HG03060 (cell line): ENCODE data around the gene GCAT.
"Not testable (repeated sequence)": the region's sequence is repeated elsewhere in the genome, so short reads cannot be mapped to it uniquely, and the experiment has no call there.

Experiments used
- ATAC-seq: cut with Tn5 transposase; IDR thresholded peaks from one replicate; pipeline ENCODE4 v1.9.1; 2021; ENCODE audit warnings: low read depth, moderate number of reproducible peaks; ENCODE audit not compliant: unreplicated experiment

The GCAT gene

GRCh38 chr22:37781434-37782059 lies 26.2 kb upstream of the GCAT start:
- ATAC-seq = no peak

- no peak for ATAC-seq
These were observed 25.2 kb upstream of the GCAT start for GRCh38 chr22:37782340-37783168.

DNA sequence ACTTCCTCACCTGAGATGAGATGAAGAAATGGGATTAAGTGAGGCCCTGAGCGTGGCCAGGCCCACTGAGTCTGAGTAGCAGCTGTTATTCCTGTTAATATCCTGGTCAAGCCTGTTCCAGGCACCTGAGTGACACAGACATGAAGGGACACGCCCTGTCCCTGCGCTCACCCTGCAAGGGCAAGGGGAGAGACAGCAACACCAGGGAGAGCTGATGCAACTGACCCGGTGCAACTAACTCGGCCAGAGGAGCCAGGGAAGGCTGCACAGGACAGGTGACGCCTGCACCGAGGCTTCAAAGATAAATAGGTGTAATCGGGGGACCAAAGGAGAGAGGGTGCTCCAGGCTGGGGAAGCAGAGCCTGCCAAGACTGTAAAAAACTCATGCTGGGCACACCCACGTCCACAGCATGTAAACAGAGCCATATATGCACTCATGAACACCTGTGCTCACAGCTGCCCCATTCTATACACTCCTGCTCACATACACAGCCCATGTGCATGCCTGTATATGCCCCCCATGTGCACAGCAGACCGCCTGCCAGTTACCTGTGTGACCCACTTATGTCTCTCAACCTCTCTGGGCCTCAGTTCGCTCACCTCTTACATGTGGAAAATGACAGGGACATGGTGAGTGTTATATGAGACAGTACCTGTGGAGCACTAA lies 22.8 kb upstream of the GCAT start:
- no peak for ATAC-seq

GRCh38 chr22:37790234-37790633 lies 17.5 kb upstream of the GCAT start:
- no peak for ATAC-seq

DNA sequence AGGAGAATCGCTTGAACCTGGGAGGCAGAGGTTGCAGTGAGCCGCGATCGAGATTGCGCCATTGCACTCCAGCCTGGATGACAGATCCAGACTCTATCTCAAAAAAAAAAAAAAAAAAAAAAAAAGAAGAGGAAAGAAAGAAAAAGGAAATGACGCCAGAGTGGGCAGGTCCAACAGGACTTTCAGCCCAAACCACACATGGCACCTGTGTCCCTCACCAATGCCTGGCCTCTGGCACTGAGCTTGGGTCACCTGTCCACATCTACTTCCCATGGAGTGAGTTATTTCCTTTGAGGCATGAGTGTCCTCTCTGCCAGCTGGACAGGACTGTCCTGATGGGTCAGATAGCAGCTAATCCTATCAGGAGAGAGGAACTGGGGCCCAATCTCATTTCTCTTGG lies 15.2 kb upstream of the GCAT start:
- ATAC-seq = no peak

DNA sequence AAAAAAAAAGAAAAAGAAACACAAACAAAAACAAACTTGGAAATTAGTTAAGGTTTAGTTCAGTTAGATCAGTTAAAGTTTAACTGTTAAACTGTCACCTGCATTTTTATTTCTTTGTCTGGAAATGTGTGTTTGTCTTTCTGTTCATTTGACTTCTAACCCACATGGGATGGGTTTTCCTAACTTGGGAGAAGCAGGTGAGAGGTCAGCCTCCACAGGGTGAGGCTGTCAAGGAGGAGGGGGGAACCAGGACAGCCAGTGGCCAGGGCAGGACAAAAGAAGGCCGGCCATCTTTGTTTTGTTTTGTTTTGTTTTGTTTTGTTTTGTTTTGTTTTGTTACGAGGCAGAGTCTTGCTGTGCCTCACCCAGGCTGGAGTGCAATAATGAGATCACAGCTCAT lies 13.4 kb upstream of the GCAT start:
- no peak for ATAC-seq

DNA sequence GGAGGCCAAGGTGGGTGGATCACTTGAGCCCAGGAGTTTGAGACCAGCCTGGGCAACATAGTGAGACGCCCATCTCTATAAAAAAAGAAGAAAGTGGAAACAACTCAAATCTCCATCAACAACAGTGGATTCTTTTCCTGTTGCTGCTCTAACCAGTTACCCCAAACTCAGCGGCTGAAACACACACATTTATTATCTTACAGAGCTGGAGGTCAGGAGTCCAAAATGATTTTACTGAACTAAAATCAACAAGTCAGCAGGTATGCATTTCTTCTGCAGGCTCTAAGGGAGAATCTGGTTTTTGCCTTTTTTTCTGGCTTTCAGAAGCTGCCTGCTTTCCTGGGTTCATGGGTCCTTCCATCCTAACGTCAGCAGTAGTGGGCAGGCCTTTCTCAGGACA lies 11.7 kb upstream of the GCAT start:
- ATAC-seq = no peak

- not testable (repeated sequence) for ATAC-seq
These were observed 10.5 kb upstream of the GCAT start for GRCh38 chr22:37797259-37797658.

- ATAC-seq = no peak
These were observed 9.7 kb upstream of the GCAT start for GRCh38 chr22:37797874-37798500.

DNA sequence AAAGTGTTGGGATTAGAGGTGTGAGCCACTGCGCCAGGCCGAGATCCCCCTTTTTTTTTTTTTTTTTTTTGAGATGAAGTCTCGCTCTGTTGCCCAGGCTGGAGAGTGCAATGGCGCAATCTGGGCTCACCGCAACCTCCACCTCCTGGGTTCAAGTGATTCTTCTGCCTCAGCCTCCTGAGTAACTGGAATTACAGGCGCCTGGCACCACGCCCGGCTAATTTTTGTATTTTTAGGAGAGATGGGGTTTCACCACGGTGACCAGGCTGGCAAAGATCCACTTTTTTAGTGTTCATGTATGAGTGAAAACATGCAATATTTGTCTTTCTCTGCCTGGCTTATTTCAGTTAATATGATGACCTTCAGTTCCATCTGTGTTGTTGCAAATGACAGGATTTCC lies 7.8 kb upstream of the GCAT start:
- not testable (repeated sequence) for ATAC-seq

- no peak for ATAC-seq
These were observed 5.8 kb upstream of the GCAT start for GRCh38 chr22:37801946-37802309.

DNA sequence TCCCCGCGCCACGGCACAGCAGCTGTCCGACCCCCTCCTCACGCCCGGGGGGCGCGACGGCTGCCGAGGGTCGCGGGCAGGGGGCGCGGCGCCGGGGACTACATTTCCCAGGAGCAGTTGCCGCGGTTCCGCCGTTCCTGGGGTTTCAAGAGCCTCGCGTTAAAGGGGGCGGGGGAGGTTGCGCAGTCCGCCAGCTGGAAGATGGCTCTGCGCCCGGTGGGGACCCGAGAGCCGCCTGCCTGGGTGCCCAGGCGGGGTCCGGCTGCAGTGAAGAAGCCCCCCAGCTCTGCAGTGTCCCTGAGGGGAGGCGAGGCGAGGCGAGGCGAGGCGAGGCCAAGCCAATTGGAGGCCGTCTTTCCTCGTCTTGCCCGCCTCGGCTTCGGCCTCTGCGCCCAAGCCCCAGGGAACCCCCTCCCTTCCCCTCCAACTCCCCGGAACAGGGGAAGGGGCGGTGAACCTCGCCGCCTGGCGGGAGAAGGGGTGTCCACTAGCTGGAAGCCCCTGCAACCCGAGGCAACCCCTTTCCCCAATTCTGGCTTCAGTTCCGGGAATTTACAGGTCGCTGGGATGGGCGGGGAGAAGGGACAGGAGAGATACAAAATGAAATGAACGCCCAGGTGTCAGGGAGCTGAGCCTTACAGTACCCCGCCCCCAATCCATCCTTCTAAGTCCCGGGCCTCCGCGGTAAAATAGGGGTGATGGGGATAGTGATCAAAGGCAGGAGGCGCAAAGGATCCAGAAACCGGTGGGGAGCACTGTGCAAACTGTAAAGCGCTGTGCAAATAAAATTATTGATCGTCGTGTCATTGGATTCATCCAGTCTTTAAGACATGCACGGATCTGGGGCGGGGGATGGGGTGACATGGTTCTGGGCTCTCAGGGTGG lies 5.2 kb upstream of the GCAT start:
- ATAC-seq = no peak

DNA sequence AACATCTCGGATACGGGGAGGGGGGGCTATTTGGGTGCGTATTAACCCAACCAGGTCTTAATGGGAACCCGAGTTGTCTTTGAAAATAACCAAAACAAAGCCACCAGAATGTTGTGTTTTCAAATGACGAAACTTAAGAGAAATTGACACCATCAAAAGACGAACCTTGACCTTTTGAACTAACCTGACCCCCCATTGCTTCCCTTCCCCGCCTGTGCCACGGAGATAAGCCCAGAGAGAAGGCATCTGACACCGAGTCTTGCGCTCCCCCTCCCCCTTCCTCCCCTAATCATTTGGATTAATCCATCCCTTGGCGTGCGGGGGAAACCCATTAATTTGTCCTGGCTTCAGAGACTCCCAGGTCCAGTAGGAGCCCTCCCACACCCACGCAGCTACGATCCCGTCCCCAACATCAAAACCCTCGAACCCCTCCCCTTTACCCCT lies 4.5 kb upstream of the GCAT start:
- ATAC-seq = no peak

GRCh38 chr22:37803639-37804351 lies 3.9 kb upstream of the GCAT start:
- ATAC-seq = no peak

DNA sequence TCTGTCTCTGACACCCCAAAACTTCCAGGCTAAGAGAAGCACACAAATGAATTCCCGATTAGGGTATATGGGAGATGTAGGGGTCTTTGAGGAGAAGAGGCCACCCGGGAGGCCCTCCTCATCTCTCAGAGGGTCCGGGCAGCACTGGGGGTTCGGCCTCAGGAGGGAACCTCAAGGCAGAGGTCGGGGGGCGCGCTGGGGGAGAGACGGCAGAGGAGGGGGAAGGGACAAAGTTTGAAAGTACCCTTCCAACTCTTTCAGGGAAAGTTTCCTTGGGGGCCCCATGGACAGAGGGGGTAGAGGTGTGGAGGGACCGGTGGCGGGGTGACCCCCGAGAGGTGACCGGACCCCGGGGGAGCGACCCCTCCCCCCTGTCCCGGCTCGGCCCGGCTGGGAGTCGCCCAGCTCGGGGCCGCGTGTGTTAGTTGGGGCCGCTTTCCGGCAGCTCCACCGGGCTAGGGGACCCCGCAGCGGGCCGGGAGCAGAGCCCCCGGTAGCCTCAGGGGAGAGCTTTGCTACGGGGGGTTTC lies 3.3 kb upstream of the GCAT start:
- ATAC-seq = no peak

- ATAC-seq = no peak
These were observed 2.6 kb upstream of the GCAT start for GRCh38 chr22:37804881-37805809.

DNA sequence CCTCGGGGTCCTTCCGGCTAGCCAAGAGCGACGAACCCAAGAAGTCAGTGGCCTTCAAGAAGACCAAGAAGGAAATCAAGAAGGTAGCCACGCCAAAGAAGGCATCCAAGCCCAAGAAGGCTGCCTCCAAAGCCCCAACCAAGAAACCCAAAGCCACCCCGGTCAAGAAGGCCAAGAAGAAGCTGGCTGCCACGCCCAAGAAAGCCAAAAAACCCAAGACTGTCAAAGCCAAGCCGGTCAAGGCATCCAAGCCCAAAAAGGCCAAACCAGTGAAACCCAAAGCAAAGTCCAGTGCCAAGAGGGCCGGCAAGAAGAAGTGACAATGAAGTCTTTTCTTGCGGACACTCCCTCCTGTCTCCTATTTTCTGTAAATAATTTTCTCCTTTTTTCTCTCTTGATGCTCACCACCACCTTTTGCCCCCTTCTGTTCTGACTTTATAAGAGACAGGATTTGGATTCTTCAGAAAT lies 1.9 kb upstream of the GCAT start:
- ATAC-seq = no peak
